PFSK-1 (cell line): ENCODE data around the gene ABLIM2.

Experiments
- FOXP2 ChIP-seq: optimal IDR thresholded peaks from 2 replicates; pipeline ENCODE3; 2011; ENCODE audit warnings: borderline replicate concordance, control low read depth, inconsistent platforms; ENCODE audit not compliant: insufficient read depth; ENCODE audit errors: extremely low read length, extremely low read depth
- POLR2AphosphoS5 ChIP-seq: IDR thresholded peaks from 2 replicates; pipeline ENCODE4 v1.6.1; 2012; ENCODE audit warnings: low read depth, mild to moderate bottlenecking, control low read depth, low read length, moderate library complexity
- REST ChIP-seq, 2 experiments: IDR thresholded peaks; 2 replicates each; pipeline versions ENCODE4 v1.6.1 to v1.8.0; 2011 to 2012; ENCODE audit warnings: low read depth in 2 of 2, low read length in 2 of 2, control low read depth in 1 of 2, inconsistent platforms in 1 of 2, mild to moderate bottlenecking in 1 of 2, moderate library complexity in 1 of 2; ENCODE audit not compliant: insufficient read depth in 1 of 2
- SIN3A ChIP-seq: IDR thresholded peaks from 2 replicates; pipeline ENCODE4 v1.6.1; 2012; ENCODE audit warnings: mild to moderate bottlenecking, low read length, moderate library complexity, borderline replicate concordance; ENCODE audit not compliant: insufficient read depth
- TAF1 ChIP-seq: IDR thresholded peaks from 2 replicates; pipeline ENCODE4 v1.6.1; 2012; ENCODE audit warnings: low read length, control low read depth, borderline replicate concordance; ENCODE audit not compliant: insufficient read depth

The ABLIM2 gene

GRCh38 chr4:7966281-7967062 is 192.1 kb downstream of the ABLIM2 start:
- TF ChIP-seq FOXP2 (no peak), TAF1 (no peak), REST (IDR thresholded peaks at IDR 0.05; ENCODE audit: insufficient read depth in 1 of 2, low read depth in 2 of 2, low read length in 2 of 2) (no peak), SIN3A (no peak), POLR2AphosphoS5 (no peak)

GRCh38 chr4:7964890-7965662 is 193.5 kb downstream of the ABLIM2 start:
- TF ChIP-seq POLR2AphosphoS5 (no peak), REST (IDR thresholded peaks at IDR 0.05; ENCODE audit: insufficient read depth in 1 of 2, low read depth in 2 of 2, low read length in 2 of 2) (no peak), TAF1 (no peak), SIN3A (no peak), FOXP2 (no peak)

- TF ChIP-seq TAF1 (no peak), POLR2AphosphoS5 (no peak), REST (IDR thresholded peaks at IDR 0.05; ENCODE audit: insufficient read depth in 1 of 2, low read depth in 2 of 2, low read length in 2 of 2) (no peak)
These were observed 194.2 kb downstream of the ABLIM2 start for GRCh38 chr4:7964459-7964858.

GRCh38 chr4:7963691-7964090 is 194.9 kb downstream of the ABLIM2 start:
- TF ChIP-seq SIN3A (no peak), TAF1 (no peak), FOXP2 (no peak), POLR2AphosphoS5 (no peak), REST (IDR thresholded peaks at IDR 0.05; ENCODE audit: insufficient read depth in 1 of 2, low read depth in 2 of 2, low read length in 2 of 2) (no peak)
